Measurements from ENCODE around the gene PLA2G2D.

Gene PLA2G2D, protein sequence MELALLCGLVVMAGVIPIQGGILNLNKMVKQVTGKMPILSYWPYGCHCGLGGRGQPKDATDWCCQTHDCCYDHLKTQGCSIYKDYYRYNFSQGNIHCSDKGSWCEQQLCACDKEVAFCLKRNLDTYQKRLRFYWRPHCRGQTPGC

GRCh38 chr1:20119347-20119746 lies at the start of gene PLA2G2D:
PLA2G2D (minus strand) TSS chr1:20119536; CDS start chr1:20119498, 38 bp downstream.
- DNase-seq (ENCODE audit: low read depth), result no peak

DNA sequence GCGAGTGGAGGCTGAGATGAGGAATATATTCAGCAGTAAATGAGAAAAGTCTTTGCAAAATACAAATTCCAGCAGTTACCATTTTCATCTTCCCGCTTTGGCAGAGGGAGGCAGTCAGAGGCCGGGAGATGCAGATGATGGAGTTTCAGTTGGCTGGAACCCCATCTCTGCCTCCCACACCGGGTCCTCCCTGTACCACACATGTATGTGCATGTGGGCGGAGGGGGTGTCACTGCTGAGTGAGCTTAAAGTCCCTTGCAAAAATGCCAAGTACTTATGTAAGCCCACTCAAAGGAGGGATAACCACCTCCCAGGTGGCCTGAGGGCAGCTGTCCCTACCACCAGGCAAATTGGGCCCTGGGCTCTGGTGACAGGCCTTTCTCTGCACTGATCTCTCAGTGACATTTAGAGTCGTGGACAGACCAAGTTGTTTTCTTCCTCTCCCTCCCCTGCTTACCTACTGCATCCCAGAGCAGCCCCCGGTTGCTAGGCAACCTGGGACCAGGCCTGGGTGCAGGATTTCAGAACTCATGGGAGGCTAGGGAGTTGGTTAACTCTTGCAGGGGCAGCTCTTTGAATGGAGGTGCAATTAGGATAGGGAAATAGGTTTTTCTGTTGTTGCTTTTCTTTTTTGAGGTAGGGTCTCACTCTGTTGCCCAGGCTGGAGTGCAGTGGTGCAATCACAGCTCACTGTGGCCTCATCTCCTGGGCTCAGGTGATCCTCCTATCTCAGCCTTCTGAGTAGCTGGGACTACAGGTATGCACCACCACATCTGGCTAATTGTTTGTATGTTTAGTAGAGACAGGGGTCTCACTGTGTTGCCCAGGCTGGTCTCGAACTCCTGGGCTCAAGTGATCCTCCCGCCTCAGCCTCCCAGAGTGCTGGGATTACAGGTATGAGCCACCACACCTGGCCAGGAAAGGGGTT lies 49.5 kb upstream of the PLA2G2D start:
- no peak for DNase-seq (ENCODE audit: low read depth)

GRCh38 chr1:20167126-20167525 lies 47.8 kb upstream of the PLA2G2D start:
- no peak for DNase-seq (ENCODE audit: low read depth)

DNA sequence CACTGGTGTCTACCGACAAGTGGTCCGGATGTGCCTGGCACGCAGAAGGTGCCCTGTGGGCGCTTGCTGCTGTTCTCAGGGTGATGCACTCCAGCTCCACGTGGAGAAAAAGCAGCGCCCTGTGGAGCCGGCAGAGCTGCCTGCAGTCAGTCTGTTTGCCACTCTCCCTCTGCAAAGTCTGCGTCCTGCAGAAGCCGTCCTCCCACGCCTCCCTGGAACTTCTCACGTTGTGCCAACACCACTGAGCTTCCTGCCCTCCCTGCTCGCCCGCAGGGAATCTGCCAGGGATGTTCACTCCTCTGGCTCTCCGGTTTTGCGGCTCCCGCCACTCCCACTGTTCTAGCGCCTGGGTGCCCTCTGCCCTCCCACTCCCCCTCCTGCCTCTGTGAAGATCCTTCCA lies 46.7 kb upstream of the PLA2G2D start:
- no peak for DNase-seq (ENCODE audit: low read depth)

GRCh38 chr1:20165522-20165951 lies 46.2 kb upstream of the PLA2G2D start:
- DNase-seq (ENCODE audit: low read depth), result no peak

GRCh38 chr1:20164694-20165202 lies 45.4 kb upstream of the PLA2G2D start:
- no peak for DNase-seq (ENCODE audit: low read depth)

GRCh38 chr1:20160034-20160433 lies 40.7 kb upstream of the PLA2G2D start:
- no peak for DNase-seq (ENCODE audit: low read depth)

DNA sequence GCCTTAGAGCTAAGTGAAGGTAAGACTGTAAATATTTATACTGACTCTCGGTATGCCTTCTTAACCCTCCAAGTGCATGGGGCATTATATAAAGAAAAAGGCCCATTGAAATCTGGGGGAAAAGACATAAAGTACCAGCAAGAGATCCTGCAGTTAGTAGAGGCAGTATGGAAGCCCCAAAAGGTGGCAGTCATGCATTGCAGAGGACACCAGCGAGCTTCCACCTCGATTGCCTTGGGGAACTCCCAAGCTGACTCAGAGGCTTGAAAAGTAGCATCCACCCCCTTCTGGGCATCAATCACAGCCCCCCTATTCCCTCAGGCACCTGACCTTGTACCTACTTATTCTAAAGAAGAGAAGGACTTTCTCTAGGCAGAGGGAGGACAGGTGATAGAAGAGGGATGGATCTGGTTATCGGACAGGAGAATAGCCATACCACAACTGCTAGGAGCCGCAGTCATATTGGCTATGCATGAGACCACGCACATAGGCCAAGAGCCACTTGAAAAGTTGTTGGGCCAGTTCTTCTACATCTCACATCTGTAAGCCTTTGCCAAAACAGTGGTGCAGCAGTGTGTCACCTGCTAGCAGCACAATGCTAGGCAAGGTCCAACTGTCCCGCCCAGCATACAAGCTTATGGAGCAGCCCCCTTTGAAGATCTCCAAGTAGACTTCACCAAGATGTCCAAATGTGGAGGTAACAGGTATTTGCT lies 39.2 kb upstream of the PLA2G2D start:
- no peak for DNase-seq (ENCODE audit: low read depth)

DNA sequence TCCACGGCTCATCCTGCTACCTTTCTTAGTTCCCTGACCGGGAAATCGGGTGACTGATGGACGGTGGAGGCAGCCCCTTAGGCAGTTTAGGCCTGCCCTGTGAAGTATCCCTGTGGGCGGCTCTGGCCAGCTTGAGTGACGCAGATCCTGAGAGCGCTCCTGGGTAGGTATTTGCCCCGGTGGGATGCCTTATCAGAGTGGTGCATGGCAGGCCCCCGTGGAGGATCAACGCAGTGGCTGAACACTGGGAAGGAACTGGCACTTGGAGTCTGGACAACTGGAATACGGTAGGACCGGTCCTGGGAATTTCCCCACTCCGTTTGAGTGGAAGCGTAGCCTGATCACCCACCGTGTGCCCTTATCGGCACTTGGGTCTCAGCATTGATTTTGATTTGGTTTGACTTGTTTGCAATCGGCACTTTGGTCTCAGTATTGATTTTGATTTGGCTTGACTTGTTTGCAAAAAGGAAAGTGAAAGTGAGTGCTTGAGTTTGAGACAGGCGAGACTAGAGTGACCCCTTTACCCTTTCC lies 35.0 kb upstream of the PLA2G2D start:
- no peak for DNase-seq (ENCODE audit: low read depth)

- no peak for DNase-seq (ENCODE audit: low read depth)
Observed at GRCh38 chr1:20153000-20153418, 33.7 kb upstream of the PLA2G2D start.

DNA sequence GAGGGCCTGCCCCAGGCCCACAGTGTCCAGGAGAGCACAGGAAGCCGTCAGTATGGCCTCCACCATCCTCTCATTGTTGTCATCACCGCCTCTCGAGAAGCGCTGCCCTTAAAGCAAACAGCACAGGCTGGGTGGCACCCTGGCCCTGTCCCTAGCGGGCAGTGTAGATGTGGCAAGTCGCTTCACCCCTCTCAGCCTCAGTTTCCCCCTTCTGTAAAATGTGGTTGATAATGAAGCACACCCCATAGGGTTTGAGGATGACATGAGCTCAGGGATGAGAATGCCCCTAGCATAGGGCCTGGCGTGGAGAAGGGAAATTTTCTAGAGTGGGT lies 33.2 kb upstream of the PLA2G2D start:
- DNase-seq (ENCODE audit: low read depth), result no peak

GRCh38 chr1:20151906-20152598 lies 32.7 kb upstream of the PLA2G2D start:
- peak; percentile 59 for DNase-seq (ENCODE audit: low read depth)

DNA sequence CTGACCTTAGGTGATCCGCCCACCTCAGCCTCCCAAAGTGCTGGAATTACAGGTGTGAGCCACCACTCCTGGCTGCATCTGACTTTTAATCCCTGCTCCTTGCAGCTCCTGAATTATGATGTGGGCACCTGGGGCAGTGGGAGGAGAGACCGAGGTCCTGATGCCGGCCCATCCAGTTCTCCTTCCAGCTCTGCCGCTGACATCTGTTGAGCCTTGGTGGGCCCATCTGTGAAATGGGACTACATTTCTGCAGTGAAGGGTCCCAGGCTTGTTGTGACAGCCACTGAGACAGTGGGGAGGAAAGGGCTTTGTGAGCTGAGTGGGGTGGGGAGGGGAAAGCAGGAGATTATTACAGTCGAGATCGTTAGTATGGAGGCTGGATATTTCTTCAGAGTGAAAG lies 31.6 kb upstream of the PLA2G2D start:
- DNase-seq (ENCODE audit: low read depth), result no peak

GRCh38 chr1:20150326-20150705 lies 31.0 kb upstream of the PLA2G2D start:
- DNase-seq (ENCODE audit: low read depth), result no peak

DNA sequence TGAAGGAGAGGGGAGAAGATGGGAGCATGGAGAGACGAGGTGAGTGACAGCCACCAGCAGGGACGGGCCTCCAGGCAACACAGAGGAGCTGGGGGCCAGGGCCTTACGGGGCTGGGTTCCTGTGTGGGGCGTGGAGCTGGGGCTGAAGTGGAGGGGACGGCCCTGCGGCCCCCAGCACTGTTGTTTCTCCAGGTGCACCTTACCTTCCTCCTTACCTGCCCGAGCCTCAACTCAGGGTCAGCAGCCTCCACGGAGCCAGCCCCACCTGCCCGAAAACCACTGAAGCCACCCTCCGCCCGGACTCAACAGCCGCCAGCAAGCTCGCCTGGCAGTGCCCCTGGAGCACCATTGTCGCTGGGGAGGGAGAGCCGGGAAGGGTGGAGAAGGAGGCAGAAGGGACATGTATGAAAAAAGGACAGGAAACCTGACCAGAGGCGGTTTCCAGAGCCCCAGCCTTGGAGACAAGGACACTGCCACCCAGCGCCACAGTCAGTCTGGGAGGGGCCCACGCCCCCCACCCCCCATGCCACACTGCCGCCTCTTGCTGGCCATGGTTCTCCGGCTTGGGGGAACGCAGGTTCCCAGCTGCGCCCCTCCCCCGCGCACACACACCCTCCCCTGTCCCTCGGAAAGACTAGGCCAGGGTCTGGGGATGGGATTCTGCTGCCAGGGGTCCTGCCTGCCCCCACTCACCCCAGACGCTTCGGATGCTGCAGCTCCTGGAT lies 30.4 kb upstream of the PLA2G2D start:
- no peak for DNase-seq (ENCODE audit: low read depth)

DNA sequence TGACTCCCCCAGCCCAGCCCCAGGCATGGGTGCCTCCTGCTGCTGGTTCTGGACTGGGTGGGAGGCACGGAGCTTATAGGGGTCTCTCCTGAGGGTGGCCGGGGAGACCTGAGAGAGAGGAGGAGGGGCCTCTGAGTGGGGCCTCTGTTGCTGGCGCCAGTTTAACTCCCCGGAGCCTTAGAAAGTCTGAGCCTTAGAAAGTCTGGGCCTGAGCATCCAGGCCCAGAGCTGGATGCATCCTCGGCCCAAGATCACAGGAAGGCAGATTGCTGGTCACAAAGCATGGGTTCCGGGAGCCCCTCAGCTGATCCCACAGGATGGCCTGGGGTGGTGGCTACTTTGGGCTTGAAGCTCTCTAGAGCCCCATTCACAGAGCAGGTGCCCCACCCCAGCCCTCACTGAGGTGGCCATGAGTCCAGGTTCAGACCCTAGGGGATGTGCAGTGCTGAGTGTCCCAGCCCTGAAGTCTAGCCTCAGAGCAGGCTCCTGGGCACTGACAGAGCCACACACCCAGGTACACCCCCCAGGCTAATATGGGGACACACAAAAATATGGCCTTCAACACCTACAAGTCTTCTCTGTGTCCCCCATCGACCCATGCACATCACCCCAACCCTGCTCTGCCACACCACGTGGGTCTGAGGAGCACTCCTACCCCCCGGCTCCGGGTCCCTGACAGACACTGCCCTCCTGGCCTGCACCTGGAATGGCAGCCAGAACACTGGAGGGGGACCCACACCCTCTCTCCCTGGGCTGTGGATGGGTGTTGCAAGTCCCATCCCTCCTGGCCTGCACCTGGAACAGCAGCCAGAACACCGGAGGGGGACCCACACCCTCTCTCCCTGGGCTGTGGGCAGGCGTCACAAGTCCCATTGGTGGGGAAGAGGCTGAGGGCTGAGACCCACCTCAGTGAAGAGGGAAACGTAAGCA lies 29.5 kb upstream of the PLA2G2D start:
- no peak for DNase-seq (ENCODE audit: low read depth)

GRCh38 chr1:20147846-20148570 lies 28.7 kb upstream of the PLA2G2D start:
- no peak for DNase-seq (ENCODE audit: low read depth)

DNA sequence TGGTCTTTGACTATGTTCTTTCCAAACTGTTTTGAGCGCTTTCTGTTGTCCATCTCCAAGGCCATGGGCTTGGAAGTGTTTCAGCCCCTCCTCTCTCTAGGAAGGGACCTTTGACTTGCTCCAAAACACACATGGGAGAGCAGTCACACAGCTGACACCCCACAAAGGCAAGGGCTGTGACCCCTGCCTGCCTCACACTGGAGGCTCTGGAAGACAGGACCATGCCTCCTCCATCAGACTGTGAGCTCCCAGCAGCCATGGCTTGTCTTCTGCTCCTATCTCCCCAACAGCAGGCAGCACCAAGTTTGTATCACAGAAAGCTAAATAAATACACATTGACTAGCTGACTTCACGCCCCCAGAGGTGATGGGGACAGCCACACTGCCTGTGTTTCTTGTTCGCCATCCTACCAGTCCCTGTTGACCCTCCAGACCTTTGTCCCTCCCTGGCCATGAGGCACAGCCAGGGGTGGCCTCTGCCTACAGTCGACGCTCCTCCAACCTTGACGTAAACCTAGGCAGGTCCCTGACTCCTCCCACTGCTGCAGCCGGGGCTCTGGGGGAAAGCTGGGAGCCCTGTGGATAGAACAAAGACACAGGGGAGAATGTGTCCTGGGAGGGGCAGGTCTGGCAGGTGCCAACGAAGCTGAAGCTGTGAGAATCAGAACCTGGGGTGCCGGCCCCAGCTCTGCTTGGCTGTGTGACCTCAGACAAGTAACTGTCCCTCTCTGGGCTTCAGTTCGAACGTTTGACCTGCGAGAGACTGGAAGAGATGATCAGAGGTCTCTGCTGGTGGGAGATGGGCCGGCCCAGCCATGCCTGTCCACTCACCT lies 24.6 kb upstream of the PLA2G2D start:
- DNase-seq (ENCODE audit: low read depth), result no peak

DNA sequence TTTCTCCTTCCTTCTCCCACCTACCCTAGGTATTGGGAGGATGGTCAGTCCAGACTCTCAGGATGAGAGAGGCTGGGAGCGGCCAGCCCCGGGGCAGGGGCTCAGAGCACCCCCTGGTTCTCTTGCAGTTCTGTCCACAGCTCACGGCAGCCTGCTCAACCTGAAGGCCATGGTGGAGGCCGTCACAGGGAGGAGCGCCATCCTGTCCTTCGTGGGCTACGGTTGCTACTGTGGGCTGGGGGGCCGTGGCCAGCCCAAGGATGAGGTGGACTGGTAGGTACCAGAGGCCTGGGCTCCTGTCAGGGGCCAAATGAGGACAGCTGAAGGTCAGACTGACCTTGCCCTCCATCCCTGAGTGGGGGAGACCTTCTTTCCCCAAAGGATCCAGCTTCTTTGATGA lies 24.0 kb upstream of the PLA2G2D start:
- DNase-seq (ENCODE audit: low read depth), result no peak

Measured in stimulated activated CD8-positive, alpha-beta memory T cell treated with anti-CD3 and anti-CD28 coated beads, Interleukin-7, amount 100 ng/mL, for 24 hours (primary cell).